ENCODE data around the gene EFCAB5. TPM values are rescaled to one million over a fixed set of nuclear protein-coding genes. Genes with fewer than 3 reads are reported as not detected.
"Not testable (repeated sequence)": the region's sequence is repeated elsewhere in the genome, so short reads cannot be mapped to it uniquely, and the experiment has no call there.

EFCAB5 gene
- total RNA-seq, 1 donor from 2014 or later, result 1.9 TPM

GRCh38 chr17:29949696-29950095, 8.3 kb downstream of the EFCAB5 start:
- ChIA-PET POLR2A (no interaction called here), CTCF (interaction anchor here (1.7 kb wide), 1 partner anchor 18 kb away, joined by 14 read pairs; no protein-coding TSS in a partner anchor)
- no peak for TF ChIP-seq CTCF (IDR thresholded peaks at IDR 0.05)
- DNase-seq (no peak), ATAC-seq (ENCODE audit: low read depth) (no peak)
- Mint-ChIP-seq H3K27me3 (no peaks in the 10 kb centered on the region), H3K4me3 (no peak overlapping the region), H3K9me3 (peaks cover 8% of the 10 kb centered on the region), H3K36me3 (ENCODE audit: low read depth) (peaks cover 11% of the 10 kb centered on the region), H3K27ac (peak overlapping the region; percentile 1), H3K4me1 (peaks cover 41% of the 10 kb centered on the region)
- intact Hi-C loops (cut with micrococcal nuclease), result no loop called here

DNA sequence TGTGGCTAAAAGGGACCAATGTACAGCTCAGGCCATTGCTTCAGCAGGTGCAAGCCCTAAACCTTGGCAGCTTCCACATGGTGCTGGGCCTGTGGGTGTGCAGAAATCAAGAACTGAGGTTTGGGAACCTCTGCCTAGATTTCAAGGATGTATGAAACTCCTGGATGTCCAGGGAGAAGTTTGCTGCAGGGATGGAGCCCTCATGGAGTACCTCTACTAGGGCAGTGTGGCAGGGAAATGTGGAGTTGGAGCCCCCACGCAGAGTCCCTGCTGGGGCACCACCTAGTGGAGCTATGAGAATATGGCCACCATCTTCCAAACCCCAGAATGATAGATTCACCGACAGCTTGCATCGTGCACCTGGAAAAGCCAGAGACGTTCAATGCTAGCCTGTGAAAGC, 13.0 kb downstream of the EFCAB5 start:
- ChIA-PET POLR2A (no interaction called here), CTCF (no interaction called here)
- peaks cover 14% of the 10 kb centered on the region for H3K9me3 Mint-ChIP-seq
- peaks cover 16% of the 10 kb centered on the region for H3K36me3 Mint-ChIP-seq (ENCODE audit: low read depth)
- no peak for TF ChIP-seq CTCF (IDR thresholded peaks at IDR 0.05)
- H3K27ac Mint-ChIP-seq, result no peak overlapping the region
- intact Hi-C loops (cut with micrococcal nuclease), result no loop called here
- no peak for ATAC-seq (ENCODE audit: low read depth)
- H3K4me3 Mint-ChIP-seq, result no peak overlapping the region
- H3K4me1 Mint-ChIP-seq, result peaks cover 9% of the 10 kb centered on the region
- no peaks in the 10 kb centered on the region for H3K27me3 Mint-ChIP-seq
- DNase-seq, result no peak

- ChIA-PET POLR2A (interaction anchor here (1.0 to 1.2 kb wide), 2 partner anchors 25 to 27 kb away, joined by 3 to 4 read pairs; no protein-coding TSS in a partner anchor), CTCF (interaction anchor here (1.7 kb wide), 1 partner anchor 148 kb away, joined by 4 read pairs; no protein-coding TSS in a partner anchor)
- Mint-ChIP-seq H3K9me3 (peaks cover 14% of the 10 kb centered on the region), H3K4me1 (no peaks in the 10 kb centered on the region), H3K27me3 (no peaks in the 10 kb centered on the region), H3K36me3 (ENCODE audit: low read depth) (peaks cover 16% of the 10 kb centered on the region), H3K4me3 (no peak overlapping the region), H3K27ac (no peak overlapping the region)
- TF ChIP-seq CTCF (IDR thresholded peaks at IDR 0.05), result no peak
- ATAC-seq (ENCODE audit: low read depth) (no peak), DNase-seq (no peak)
- intact Hi-C loops (cut with micrococcal nuclease), result no loop called here
Observed at GRCh38 chr17:29956225-29956624, 14.8 kb downstream of the EFCAB5 start.

- ChIA-PET POLR2A (interaction anchor here (0.6 kb wide), 1 partner anchor 235 kb away, joined by 3 read pairs; no protein-coding TSS in a partner anchor), CTCF (interaction anchor here (1.1 kb wide), 1 partner anchor 89 kb away, joined by 3 read pairs; no protein-coding TSS in a partner anchor)
- H3K9me3 Mint-ChIP-seq, result peaks cover 14% of the 10 kb centered on the region
- ATAC-seq (ENCODE audit: low read depth); H3K4me3 Mint-ChIP-seq; H3K4me1 Mint-ChIP-seq; H3K27me3 Mint-ChIP-seq; DNase-seq; H3K27ac Mint-ChIP-seq; intact Hi-C loops (cut with micrococcal nuclease): not testable (repeated sequence)
- H3K36me3 Mint-ChIP-seq (ENCODE audit: low read depth), result peaks cover 16% of the 10 kb centered on the region
Observed at GRCh38 chr17:29957488-29957887, 16.1 kb downstream of the EFCAB5 start.

DNA sequence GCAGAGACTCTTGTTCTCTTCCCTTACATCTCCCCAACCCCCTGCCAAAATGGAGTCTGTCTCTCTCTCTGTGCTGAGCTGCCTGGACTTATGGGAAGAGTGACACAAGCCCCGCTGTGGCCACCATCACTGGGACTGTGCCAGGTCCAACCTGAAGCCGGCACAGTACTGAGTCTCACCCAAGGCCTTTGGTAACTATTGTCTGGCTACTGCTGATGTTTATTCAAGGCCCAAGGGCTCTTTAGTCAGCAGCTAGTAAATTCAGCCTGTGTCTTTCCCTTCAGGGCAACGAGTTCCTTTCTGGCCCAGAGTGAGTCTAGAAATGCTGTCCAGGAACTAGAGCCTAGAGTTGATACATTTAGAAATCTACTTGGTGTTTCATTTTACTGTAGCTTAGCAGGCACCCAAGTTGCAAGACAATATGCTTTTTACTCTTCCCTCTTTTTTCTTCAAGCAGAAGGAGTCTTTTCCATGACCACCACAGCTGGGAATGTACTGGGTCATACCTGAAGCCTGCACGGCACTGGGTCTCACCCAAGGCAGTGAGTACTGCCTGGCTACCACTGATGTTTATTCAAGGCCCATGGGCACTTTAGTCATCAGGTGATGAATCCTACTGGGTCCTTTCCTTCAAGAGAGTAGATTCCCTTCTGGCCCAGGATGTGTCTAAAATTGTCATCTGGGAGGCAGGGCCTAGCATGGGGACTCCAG, 17.7 kb downstream of the EFCAB5 start:
- H3K9me3 Mint-ChIP-seq, result peaks cover 8% of the 10 kb centered on the region
- CTCF ChIA-PET, result no interaction called here
- no peaks in the 10 kb centered on the region for H3K4me1 Mint-ChIP-seq
- ATAC-seq (ENCODE audit: low read depth) (no peak), DNase-seq (no peak)
- no peak overlapping the region for H3K4me3 Mint-ChIP-seq
- H3K27me3 Mint-ChIP-seq, result no peaks in the 10 kb centered on the region
- POLR2A ChIA-PET, result no interaction called here
- H3K27ac Mint-ChIP-seq, result no peak overlapping the region
- intact Hi-C loops (cut with micrococcal nuclease), result no loop called here
- TF ChIP-seq CTCF (IDR thresholded peaks at IDR 0.05), result no peak
- H3K36me3 Mint-ChIP-seq (ENCODE audit: low read depth), result peaks cover 9% of the 10 kb centered on the region
